ENCODE results near the gene KRTAP22-2.

Gene KRTAP22-2

GRCh38 chr21:30615199-30615598, 25.0 kb upstream of the KRTAP22-2 start:
- TF ChIP-seq USF1 (IDR thresholded peaks at IDR 0.05) (no peak), TCF12 (IDR thresholded peaks at IDR 0.05; ENCODE audit: low read depth) (no peak), TEAD4 (IDR thresholded peaks at IDR 0.05) (no peak), CEBPB (IDR thresholded peaks at IDR 0.05) (no peak), FOXM1 (IDR thresholded peaks at IDR 0.05; ENCODE audit: borderline replicate concordance, low read depth) (no peak), ZBTB7A (IDR thresholded peaks at IDR 0.05; ENCODE audit: low read depth) (no peak), EGR1 (IDR thresholded peaks at IDR 0.05) (no peak), CREB1 (IDR thresholded peaks at IDR 0.05; ENCODE audit: low read depth) (no peak)
- TF ChIP-seq, protein P1, sequence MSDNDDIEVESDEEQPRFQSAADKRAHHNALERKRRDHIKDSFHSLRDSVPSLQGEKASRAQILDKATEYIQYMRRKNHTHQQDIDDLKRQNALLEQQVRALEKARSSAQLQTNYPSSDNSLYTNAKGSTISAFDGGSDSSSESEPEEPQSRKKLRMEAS (IDR thresholded peaks at IDR 0.05), result no peak
- TF ChIP-seq, protein P2, sequence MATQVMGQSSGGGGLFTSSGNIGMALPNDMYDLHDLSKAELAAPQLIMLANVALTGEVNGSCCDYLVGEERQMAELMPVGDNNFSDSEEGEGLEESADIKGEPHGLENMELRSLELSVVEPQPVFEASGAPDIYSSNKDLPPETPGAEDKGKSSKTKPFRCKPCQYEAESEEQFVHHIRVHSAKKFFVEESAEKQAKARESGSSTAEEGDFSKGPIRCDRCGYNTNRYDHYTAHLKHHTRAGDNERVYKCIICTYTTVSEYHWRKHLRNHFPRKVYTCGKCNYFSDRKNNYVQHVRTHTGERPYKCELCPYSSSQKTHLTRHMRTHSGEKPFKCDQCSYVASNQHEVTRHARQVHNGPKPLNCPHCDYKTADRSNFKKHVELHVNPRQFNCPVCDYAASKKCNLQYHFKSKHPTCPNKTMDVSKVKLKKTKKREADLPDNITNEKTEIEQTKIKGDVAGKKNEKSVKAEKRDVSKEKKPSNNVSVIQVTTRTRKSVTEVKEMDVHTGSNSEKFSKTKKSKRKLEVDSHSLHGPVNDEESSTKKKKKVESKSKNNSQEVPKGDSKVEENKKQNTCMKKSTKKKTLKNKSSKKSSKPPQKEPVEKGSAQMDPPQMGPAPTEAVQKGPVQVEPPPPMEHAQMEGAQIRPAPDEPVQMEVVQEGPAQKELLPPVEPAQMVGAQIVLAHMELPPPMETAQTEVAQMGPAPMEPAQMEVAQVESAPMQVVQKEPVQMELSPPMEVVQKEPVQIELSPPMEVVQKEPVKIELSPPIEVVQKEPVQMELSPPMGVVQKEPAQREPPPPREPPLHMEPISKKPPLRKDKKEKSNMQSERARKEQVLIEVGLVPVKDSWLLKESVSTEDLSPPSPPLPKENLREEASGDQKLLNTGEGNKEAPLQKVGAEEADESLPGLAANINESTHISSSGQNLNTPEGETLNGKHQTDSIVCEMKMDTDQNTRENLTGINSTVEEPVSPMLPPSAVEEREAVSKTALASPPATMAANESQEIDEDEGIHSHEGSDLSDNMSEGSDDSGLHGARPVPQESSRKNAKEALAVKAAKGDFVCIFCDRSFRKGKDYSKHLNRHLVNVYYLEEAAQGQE (IDR thresholded peaks at IDR 0.05; ENCODE audit: low read depth), result no peak

DNA sequence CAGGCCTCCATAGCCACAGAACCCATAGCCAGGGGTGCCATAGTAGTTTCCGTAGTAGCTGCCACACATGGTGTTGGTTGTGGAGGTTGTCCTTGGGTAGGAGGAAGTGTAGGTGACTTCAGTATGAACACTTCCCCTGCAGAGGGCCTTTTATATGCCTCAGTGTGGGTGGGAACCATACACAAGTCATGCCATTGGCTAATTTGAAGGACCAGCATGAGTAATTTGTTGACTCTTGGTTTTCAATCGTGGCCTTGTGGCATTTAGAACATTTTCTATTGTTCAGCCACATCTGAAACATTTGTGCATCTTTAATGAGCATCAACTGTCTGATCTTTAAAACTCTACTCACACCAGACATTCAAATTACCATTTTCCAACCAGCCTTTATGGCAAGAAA, 23.6 kb upstream of the KRTAP22-2 start, which contains the start of gene KRTAP6-1:
Gene KRTAP6-1, minus strand, starts transcription at position 95 of the 400 bp plus-strand sequence. Its CDS starts 26 bp downstream, at position 69.
- no peak for TF ChIP-seq RAD21 (IDR thresholded peaks at IDR 0.05; ENCODE audit: low read depth)
- no peak for TF ChIP-seq NFIC (IDR thresholded peaks at IDR 0.05)
- no peak for TF ChIP-seq TCF12 (IDR thresholded peaks at IDR 0.05; ENCODE audit: low read depth)
- TF ChIP-seq EP300 (IDR thresholded peaks at IDR 0.05; ENCODE audit: borderline replicate concordance), result no peak

DNA sequence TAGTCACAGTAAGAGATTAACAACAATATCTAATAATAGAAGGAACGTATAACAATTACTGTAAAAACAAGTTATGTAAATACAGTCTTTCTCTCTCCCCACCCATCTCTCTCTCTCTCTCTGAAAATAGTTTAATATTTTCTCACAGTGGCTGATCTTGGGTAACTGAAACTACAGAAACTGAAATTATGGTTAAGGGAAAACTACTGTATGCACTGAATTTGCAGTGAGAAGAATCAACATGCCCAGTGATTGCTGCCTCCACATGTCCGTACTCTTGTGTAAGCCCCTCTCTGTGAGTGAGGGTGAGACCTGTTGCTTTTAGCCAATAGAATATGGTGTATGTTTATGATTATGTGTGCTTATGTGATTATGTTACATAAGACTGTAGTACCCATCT, 21.9 kb upstream of the KRTAP22-2 start:
- TF ChIP-seq YY1 (IDR thresholded peaks at IDR 0.05; ENCODE audit: low read depth) (no peak), USF1 (IDR thresholded peaks at IDR 0.05) (no peak), RAD21 (IDR thresholded peaks at IDR 0.05; ENCODE audit: low read depth) (no peak), NFIC (IDR thresholded peaks at IDR 0.05) (no peak), TAF1 (IDR thresholded peaks at IDR 0.05; ENCODE audit: low read depth) (no peak), TEAD4 (IDR thresholded peaks at IDR 0.05) (no peak)
- TF ChIP-seq, protein P2 (IDR thresholded peaks at IDR 0.05; ENCODE audit: low read depth), result no peak

GRCh38 chr21:30605968-30606367, 15.8 kb upstream of the KRTAP22-2 start:
- TF ChIP-seq NFIC (IDR thresholded peaks at IDR 0.05), result no peak
- TF ChIP-seq CEBPB (IDR thresholded peaks at IDR 0.05), result no peak
- TF ChIP-seq, protein P1 (IDR thresholded peaks at IDR 0.05), result no peak
- TF ChIP-seq CREB1 (IDR thresholded peaks at IDR 0.05; ENCODE audit: low read depth), result no peak
- TF ChIP-seq RAD21 (IDR thresholded peaks at IDR 0.05; ENCODE audit: low read depth), result no peak
- TF ChIP-seq FOXM1 (IDR thresholded peaks at IDR 0.05; ENCODE audit: borderline replicate concordance, low read depth), result no peak
- TF ChIP-seq TCF12 (IDR thresholded peaks at IDR 0.05; ENCODE audit: low read depth), result no peak
- TF ChIP-seq EP300 (IDR thresholded peaks at IDR 0.05; ENCODE audit: borderline replicate concordance), result no peak
- TF ChIP-seq USF1 (IDR thresholded peaks at IDR 0.05), result no peak
- TF ChIP-seq TAF1 (IDR thresholded peaks at IDR 0.05; ENCODE audit: low read depth), result no peak
- no peak for TF ChIP-seq EGR1 (IDR thresholded peaks at IDR 0.05)
- TF ChIP-seq, protein P2 (IDR thresholded peaks at IDR 0.05; ENCODE audit: low read depth), result no peak
- TF ChIP-seq TEAD4 (IDR thresholded peaks at IDR 0.05), result no peak

- TF ChIP-seq EP300 (IDR thresholded peaks at IDR 0.05; ENCODE audit: borderline replicate concordance) (no peak), EGR1 (IDR thresholded peaks at IDR 0.05) (no peak), TEAD4 (IDR thresholded peaks at IDR 0.05) (no peak), TCF12 (IDR thresholded peaks at IDR 0.05; ENCODE audit: low read depth) (no peak), TAF1 (IDR thresholded peaks at IDR 0.05; ENCODE audit: low read depth) (no peak), CEBPB (IDR thresholded peaks at IDR 0.05) (no peak), NFIC (IDR thresholded peaks at IDR 0.05) (no peak), ZBTB7A (IDR thresholded peaks at IDR 0.05; ENCODE audit: low read depth) (no peak)
Observed at GRCh38 chr21:30600787-30601186, 10.6 kb upstream of the KRTAP22-2 start, which contains the start of gene KRTAP22-1. TSS of gene KRTAP22-1 (plus strand) at chr21:30601087.

Measured in Ishikawa (cell line).